HEK293T (cell line): Measurements from ENCODE around the gene TMEM256.

ENCODE experiments used
- CTCF ChIA-PET: fragments of 350-600 bp; formaldehyde crosslinking; extraction: SDS; loops from one replicate; lab custom pipeline; 2021; ENCODE audit warnings: antibody characterized with exemption, inconsistent platforms; lab: Yijun Ruan, JAX
- POLR2A ChIA-PET: fragments of 350-600 bp; formaldehyde crosslinking; extraction: SDS; loops from one replicate; lab custom pipeline; 2020; ENCODE audit warnings: antibody characterized with exemption, inconsistent platforms; lab: Yijun Ruan, JAX
- DNase-seq: peaks from one replicate; pipeline ENCODE4 v3.0.0; 2012; ENCODE audit warnings: mixed read lengths; ENCODE audit errors: extremely low spot score
- ARNT ChIP-seq: fragments of 450-650 bp; IDR thresholded peaks from 2 replicates; pipeline ENCODE4 v1.6.1; 2017; ENCODE audit warnings: mild to moderate bottlenecking
- BHLHE40 ChIP-seq: fragments of 450-650 bp; IDR thresholded peaks from 2 replicates; pipeline ENCODE4 v1.6.1; 2016; ENCODE audit warnings: mild to moderate bottlenecking, moderate library complexity, borderline replicate concordance
- CTBP1 ChIP-seq: fragments of 450-650 bp; IDR thresholded peaks from 2 replicates; pipeline ENCODE4 v1.6.1; 2016; ENCODE audit warnings: borderline replicate concordance
- ELF4 ChIP-seq: fragments of 450-650 bp; IDR thresholded peaks from 2 replicates; pipeline ENCODE4 v1.6.1; 2017; ENCODE audit warnings: antibody characterized with exemption
- FOXA1 ChIP-seq: fragments of 450-650 bp; IDR thresholded peaks from 2 replicates; pipeline ENCODE4 v1.6.1; 2016; ENCODE audit warnings: mild to moderate bottlenecking
- FOXK2 ChIP-seq: fragments of 450-650 bp; IDR thresholded peaks from 2 replicates; pipeline ENCODE4 v1.6.1; 2016; ENCODE audit warnings: mild to moderate bottlenecking
- FOXM1 ChIP-seq: fragments of 450-650 bp; IDR thresholded peaks from 2 replicates; pipeline ENCODE4 v1.6.1; 2017; ENCODE audit warnings: mild to moderate bottlenecking, borderline replicate concordance
- HDGF ChIP-seq: fragments of 450-650 bp; IDR thresholded peaks from 2 replicates; pipeline ENCODE4 v1.6.1; 2017; ENCODE audit warnings: antibody characterized with exemption, borderline replicate concordance
- L3MBTL2 ChIP-seq: fragments of 450-650 bp; conservative IDR thresholded peaks from 2 replicates; pipeline ENCODE4 v1.6.1; 2016; ENCODE audit warnings: mild to moderate bottlenecking
- LEF1 ChIP-seq: fragments of 450-650 bp; IDR thresholded peaks from 2 replicates; pipeline ENCODE4 v1.6.1; 2017; ENCODE audit warnings: mild to moderate bottlenecking, borderline replicate concordance
- NFRKB ChIP-seq: fragments of 450-650 bp; IDR thresholded peaks from 2 replicates; pipeline ENCODE4 v1.6.1; 2016; ENCODE audit warnings: mild to moderate bottlenecking, moderate library complexity
- PKNOX1 ChIP-seq: fragments of 450-650 bp; IDR thresholded peaks from 2 replicates; pipeline ENCODE4 v1.6.1; 2016
- SP1 ChIP-seq: fragments of 450-650 bp; IDR thresholded peaks from 2 replicates; pipeline ENCODE4 v1.6.1; 2017
- SUZ12 ChIP-seq: fragments of 450-650 bp; IDR thresholded peaks from 2 replicates; pipeline ENCODE4 v1.6.1; 2016; ENCODE audit warnings: mild to moderate bottlenecking
- TARDBP ChIP-seq: fragments of 450-650 bp; IDR thresholded peaks from 2 replicates; pipeline ENCODE4 v1.6.1; 2016
- ZNF384 ChIP-seq: fragments of 450-650 bp; IDR thresholded peaks from 2 replicates; pipeline ENCODE4 v1.6.1; 2016

Gene TMEM256

GRCh38 chr17:7438656-7439460 lies 35.0 kb upstream of the TMEM256 start:
- TF ChIP-seq FOXA1 (no peak), L3MBTL2 (no peak), FOXK2 (no peak), TARDBP (no peak), LEF1 (no peak), ZNF384 (no peak), HDGF (no peak), ARNT (no peak), FOXM1 (no peak), CTBP1 (no peak), NFRKB (no peak), PKNOX1 (no peak), ELF4 (no peak), BHLHE40 (no peak), SUZ12 (no peak), SP1 (no peak)
- ChIA-PET POLR2A (interaction anchor here (1.2 to 7.5 kb wide), 3 partner anchors 39 to 111 kb away, joined by 3 to 55 read pairs (median 24); partner anchors contain the start of genes POLR2A, SLC35G6 and ZBTB4), CTCF (interaction anchor here (0.6 to 1.9 kb wide), 3 partner anchors 83 to 122 kb away, joined by 4 to 7 read pairs (median 4); partner anchors contain the start of gene SENP3)
- DNase-seq = no peak

- TF ChIP-seq L3MBTL2 (no peak), ZNF384 (no peak), CTBP1 (no peak), ELF4 (no peak), FOXM1 (no peak), PKNOX1 (no peak), SUZ12 (no peak)
- ChIA-PET POLR2A (interaction anchor here (1.2 to 7.5 kb wide), 3 partner anchors 40 to 112 kb away, joined by 3 to 55 read pairs (median 24); partner anchors contain the start of genes POLR2A, SLC35G6 and ZBTB4), CTCF (interaction anchor here (1.9 kb wide), 1 partner anchor 123 kb away, joined by 7 read pairs; the partner anchor contains the start of gene SENP3)
- no peak for DNase-seq
Measured at GRCh38 chr17:7437950-7438614, 34.2 kb upstream of the TMEM256 start.

GRCh38 chr17:7437369-7437863 lies 33.5 kb upstream of the TMEM256 start:
- TF ChIP-seq TARDBP = no peak
- DNase-seq = no peak
- ChIA-PET POLR2A (interaction anchor here (1.0 to 7.5 kb wide), 8 partner anchors 29 to 123 kb away, joined by 3 to 55 read pairs (median 5); partner anchors contain the start of genes POLR2A, SLC35G6 and ZBTB4), CTCF (interaction anchor here (0.6 to 2.7 kb wide), 4 partner anchors 8 to 123 kb away, joined by 3 to 11 read pairs (median 5); partner anchors contain the start of gene SENP3)

GRCh38 chr17:7436556-7437368 lies 32.9 kb upstream of the TMEM256 start:
- peak; percentile 75 for DNase-seq
- ChIA-PET CTCF (interaction anchor here (0.6 to 2.7 kb wide), 5 partner anchors 9 to 124 kb away, joined by 3 to 11 read pairs (median 3); partner anchors contain the start of gene SENP3), POLR2A (interaction anchor here (1.0 to 7.5 kb wide), 11 partner anchors 8 to 124 kb away, joined by 3 to 55 read pairs (median 6); partner anchors contain the start of genes CHRNB1, NEURL4, NLGN2 and SLC35G6)

GRCh38 chr17:7435676-7436555 lies 32.0 kb upstream of the TMEM256 start:
- peak; percentile 29 for DNase-seq
- ChIA-PET POLR2A (interaction anchor here (0.7 to 7.5 kb wide), 14 partner anchors 9 to 125 kb away, joined by 3 to 55 read pairs (median 4); partner anchors contain the start of genes CHRNB1, NEURL4, NLGN2 and POLR2A), CTCF (interaction anchor here (0.6 to 2.7 kb wide), 4 partner anchors 8 to 1278 kb away, joined by 3 to 11 read pairs (median 4); partner anchors contain the start of gene CHRNB1)
- TF ChIP-seq TARDBP = no peak
- TF ChIP-seq SUZ12 = no peak
- peak; percentile 15; the same call in 1 of the 2 replicates for TF ChIP-seq PKNOX1
- TF ChIP-seq HDGF = no peak
- no peak for TF ChIP-seq SP1

More at GRCh38 chr17:7436556-7437368, 32.9 kb upstream of the TMEM256 start:
- TF ChIP-seq FOXK2 (no peak), L3MBTL2 (peak; percentile 55)
